Calu3 (cell line): ENCODE data around the gene SHC1. TPM values are rescaled to one million over a fixed set of nuclear protein-coding genes. Genes with fewer than 3 reads are reported as not detected.

ENCODE experiments used
- BruUV-seq: library from RNA; stranded (reverse); fragments of 400-500 nt; replicated peaks from 2 replicates; lab custom pipeline; 2021; lab: Mats Ljungman, UMichigan
- CTCF ChIA-PET: fragments of 300-600 bp; sonication (Branson Sonifier 250); formaldehyde crosslinking; loops from one replicate; lab custom pipeline; 2022; ENCODE audit warnings: antibody characterized with exemption; lab: Charles Lee
- DNase-seq: peaks from one replicate; pipeline ENCODE4 v3.0.0; 2022
- H3K27ac Mint-ChIP-seq: one replicate; pipeline ENCODE4 v1.8.0; 2022; ENCODE audit warnings: mixed read lengths; ENCODE audit not compliant: unreplicated experiment
- H3K27me3 Mint-ChIP-seq: one replicate; pipeline ENCODE4 v1.8.0; 2022; ENCODE audit warnings: mixed read lengths; ENCODE audit not compliant: unreplicated experiment
- H3K36me3 Mint-ChIP-seq: one replicate; pipeline ENCODE4 v1.8.0; 2022; ENCODE audit warnings: mild to moderate bottlenecking, moderate library complexity, mixed read lengths; ENCODE audit not compliant: insufficient read depth, unreplicated experiment
- H3K4me1 Mint-ChIP-seq: one replicate; pipeline ENCODE4 v1.8.0; 2022; ENCODE audit warnings: mild to moderate bottlenecking, low read depth, mixed read lengths; ENCODE audit not compliant: unreplicated experiment
- H3K4me3 Mint-ChIP-seq: one replicate; pipeline ENCODE4 v1.8.0; 2022; ENCODE audit warnings: mild to moderate bottlenecking, low read depth, moderate library complexity, mixed read lengths; ENCODE audit not compliant: unreplicated experiment
- H3K9me3 Mint-ChIP-seq: one replicate; pipeline ENCODE4 v1.8.0; 2022; ENCODE audit warnings: low read depth, mixed read lengths; ENCODE audit not compliant: unreplicated experiment
- CTCF ChIP-seq: fragments of 200-600 bp; IDR thresholded peaks from one replicate; pipeline ENCODE4 v1.8.0; 2022; ENCODE audit warnings: antibody characterized with exemption; ENCODE audit not compliant: unreplicated experiment
- intact Hi-C: fragments of 100-400 bp; cut with micrococcal nuclease; formaldehyde crosslinking; loops from one replicate; pipeline ENCODE4 v1.10.0; 2022; ENCODE audit not compliant: unreplicated experiment
- total RNA-seq: library from RNA; stranded (reverse); gene quantifications from 2 replicates; pipeline ENCODE4 v1.2.3, GENCODE V29; 2022

The SHC1 gene
- total RNA-seq, 1 experiment from 2014 or later: 77.5 TPM

DNA sequence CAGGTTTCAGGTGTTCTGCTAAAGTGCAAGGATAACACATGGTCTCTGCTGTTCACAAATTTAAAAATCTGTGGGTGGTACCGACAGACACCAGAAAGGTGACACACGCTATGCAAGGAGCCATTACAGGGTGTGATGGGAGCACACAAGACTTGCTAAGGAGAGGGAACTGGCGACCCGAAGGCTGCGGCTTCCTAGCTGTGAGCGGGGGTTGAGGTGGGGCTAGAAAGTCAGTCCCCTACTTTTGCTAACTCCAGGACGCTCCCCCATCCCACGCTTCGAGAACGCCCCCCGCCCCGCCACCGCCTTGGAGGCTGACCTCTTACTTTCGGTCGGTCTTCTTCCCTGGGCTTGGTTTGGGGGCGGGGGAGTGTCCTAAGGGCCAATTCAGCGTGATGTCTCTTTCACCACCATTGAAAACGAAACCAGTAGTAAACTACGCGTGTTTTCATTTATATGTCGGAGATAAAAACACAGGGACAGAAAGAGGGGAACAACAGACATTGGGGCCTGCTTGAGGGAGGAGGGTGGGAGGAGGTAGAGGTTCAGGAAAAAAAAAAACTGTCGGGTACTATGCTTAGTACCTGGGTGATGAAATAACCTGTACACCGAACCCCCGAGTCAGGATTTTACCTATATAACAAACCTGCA is 5.0 kb upstream of the SHC1 start:
- no peak for TF ChIP-seq CTCF
- BruUV-seq: TSS peak; percentile 57
- CTCF ChIA-PET: interaction anchor here (0.9 to 1.0 kb wide), 3 partner anchors 9 to 110 kb away, joined by 3 to 5 read pairs (median 3); no protein-coding TSS in a partner anchor
- H3K9me3 Mint-ChIP-seq: no peaks in the 10 kb centered on the region
- peaks cover 18% of the 10 kb centered on the region for H3K36me3 Mint-ChIP-seq
- peaks cover 26% of the 10 kb centered on the region for H3K4me1 Mint-ChIP-seq
- no peak overlapping the region for H3K27ac Mint-ChIP-seq
- no peaks in the 10 kb centered on the region for H3K27me3 Mint-ChIP-seq
- intact Hi-C loops: no loop called here
- no peak for DNase-seq
- no peak overlapping the region for H3K4me3 Mint-ChIP-seq

- no peak overlapping the region for H3K4me3 Mint-ChIP-seq
- no peak overlapping the region for H3K27ac Mint-ChIP-seq
- TF ChIP-seq CTCF: no peak
- no peaks in the 10 kb centered on the region for H3K9me3 Mint-ChIP-seq
- H3K27me3 Mint-ChIP-seq: no peaks in the 10 kb centered on the region
- DNase-seq: peak; percentile 96
- intact Hi-C loops: loop anchor here (1.0 to 5.0 kb wide), 2 partner anchors 26 to 87 kb away; partner anchors contain the start of gene EFNA4
- peaks cover 27% of the 10 kb centered on the region for H3K4me1 Mint-ChIP-seq
- H3K36me3 Mint-ChIP-seq: peaks cover 14% of the 10 kb centered on the region
- CTCF ChIA-PET: interaction anchor here (0.9 to 1.0 kb wide), 3 partner anchors 10 to 110 kb away, joined by 3 to 5 read pairs (median 3); no protein-coding TSS in a partner anchor
- BruUV-seq: no TSS peak
These were observed 4.4 kb upstream of the SHC1 start for GRCh38 chr1:154974808-154975408.

GRCh38 chr1:154974102-154974807 is 3.7 kb upstream of the SHC1 start, which contains the start of gene CKS1B:
Gene CKS1B (plus strand): TSS chr1:154974681. CDS start chr1:154974746, 65 bp downstream.
- CTCF ChIA-PET: interaction anchor here (0.6 to 1.1 kb wide), 18 partner anchors 9 to 193 kb away, joined by 3 to 14 read pairs (median 4); partner anchors contain the start of genes FLAD1, PBXIP1 and ZBTB7B
- H3K27me3 Mint-ChIP-seq: no peaks in the 10 kb centered on the region

More at GRCh38 chr1:154974102-154974807, 3.7 kb upstream of the SHC1 start, which contains the start of gene CKS1B:
- no peaks in the 10 kb centered on the region for H3K9me3 Mint-ChIP-seq
- no peak within 1 kb of the TSS for H3K27ac Mint-ChIP-seq
- H3K4me1 Mint-ChIP-seq: peaks cover 33% of the 10 kb centered on the region
- TF ChIP-seq CTCF: no peak
- no peak within 1 kb of the TSS for H3K4me3 Mint-ChIP-seq
- DNase-seq: peak; percentile 96
- intact Hi-C loops: loop anchor here (1.0 to 5.0 kb wide), 2 partner anchors 27 to 88 kb away; partner anchors contain the start of gene EFNA4
- peaks cover 12% of the 10 kb centered on the region for H3K36me3 Mint-ChIP-seq
- BruUV-seq: no TSS peak
